PFSK-1 (cell line): ENCODE data around the gene DGKZ.

Experiments used
- FOXP2 ChIP-seq: optimal IDR thresholded peaks from 2 replicates; pipeline ENCODE3; 2011; ENCODE audit warnings: borderline replicate concordance, control low read depth, inconsistent platforms; ENCODE audit not compliant: insufficient read depth; ENCODE audit errors: extremely low read length, extremely low read depth
- POLR2AphosphoS5 ChIP-seq: IDR thresholded peaks from 2 replicates; pipeline ENCODE4 v1.6.1; 2012; ENCODE audit warnings: low read depth, mild to moderate bottlenecking, control low read depth, low read length, moderate library complexity
- REST ChIP-seq, 2 experiments: IDR thresholded peaks; 2 replicates each; pipeline versions ENCODE4 v1.6.1 to v1.8.0; 2011 to 2012; ENCODE audit warnings: low read depth in 2 of 2, low read length in 2 of 2, control low read depth in 1 of 2, inconsistent platforms in 1 of 2, mild to moderate bottlenecking in 1 of 2, moderate library complexity in 1 of 2; ENCODE audit not compliant: insufficient read depth in 1 of 2
- SIN3A ChIP-seq: IDR thresholded peaks from 2 replicates; pipeline ENCODE4 v1.6.1; 2012; ENCODE audit warnings: mild to moderate bottlenecking, low read length, moderate library complexity, borderline replicate concordance; ENCODE audit not compliant: insufficient read depth
- TAF1 ChIP-seq: IDR thresholded peaks from 2 replicates; pipeline ENCODE4 v1.6.1; 2012; ENCODE audit warnings: low read length, control low read depth, borderline replicate concordance; ENCODE audit not compliant: insufficient read depth

DGKZ gene

GRCh38 chr11:46327829-46328228, 19.4 kb upstream of the DGKZ start:
- TF ChIP-seq POLR2AphosphoS5 (no peak), FOXP2 (no peak), SIN3A (no peak), TAF1 (no peak), REST (IDR thresholded peaks at IDR 0.05; ENCODE audit: insufficient read depth in 1 of 2, low read depth in 2 of 2, low read length in 2 of 2) (no peak)

GRCh38 chr11:46330154-46330553, 17.1 kb upstream of the DGKZ start:
- no peak for TF ChIP-seq SIN3A

- no peak for TF ChIP-seq REST (IDR thresholded peaks at IDR 0.05; ENCODE audit: insufficient read depth in 1 of 2, low read depth in 2 of 2, low read length in 2 of 2)
- no peak for TF ChIP-seq SIN3A
- no peak for TF ChIP-seq TAF1
- no peak for TF ChIP-seq POLR2AphosphoS5
- no peak for TF ChIP-seq FOXP2
Observed at GRCh38 chr11:46330563-46331281, 16.5 kb upstream of the DGKZ start.

GRCh38 chr11:46331282-46331984, 15.8 kb upstream of the DGKZ start:
- TF ChIP-seq REST (IDR thresholded peaks at IDR 0.05; ENCODE audit: insufficient read depth in 1 of 2, low read depth in 2 of 2, low read length in 2 of 2) (0 out of 4 replicates have a peak, but pooled peaks of 1 of the 2 experiments have one; percentile 25), TAF1 (no peak)

GRCh38 chr11:46332093-46332567, 15.1 kb upstream of the DGKZ start:
- TF ChIP-seq TAF1, result no peak
- no peak for TF ChIP-seq SIN3A
- no peak for TF ChIP-seq REST (IDR thresholded peaks at IDR 0.05; ENCODE audit: insufficient read depth in 1 of 2, low read depth in 2 of 2, low read length in 2 of 2)
- TF ChIP-seq POLR2AphosphoS5, result no peak
- TF ChIP-seq FOXP2, result no peak
